OCI-LY3 (cell line): ENCODE measurements around the gene ST3GAL4.

Experiments used
- EZH2phosphoT487 ChIP-seq: fragments of 200-600 bp; shearing (Covaris generic); IDR thresholded peaks from 2 replicates; pipeline ENCODE4 v1.6.1; 2018; ENCODE audit warnings: antibody characterized with exemption, mixed run types, low read depth
- TF ChIP-seq, protein P1 (sequence below): fragments of 200-600, 300-600 bp; sonication (generic); IDR thresholded peaks from 2 replicates; pipeline ENCODE4 v1.5.1; 2014; ENCODE audit warnings: antibody characterized with exemption, low read length, low read depth

DNA sequence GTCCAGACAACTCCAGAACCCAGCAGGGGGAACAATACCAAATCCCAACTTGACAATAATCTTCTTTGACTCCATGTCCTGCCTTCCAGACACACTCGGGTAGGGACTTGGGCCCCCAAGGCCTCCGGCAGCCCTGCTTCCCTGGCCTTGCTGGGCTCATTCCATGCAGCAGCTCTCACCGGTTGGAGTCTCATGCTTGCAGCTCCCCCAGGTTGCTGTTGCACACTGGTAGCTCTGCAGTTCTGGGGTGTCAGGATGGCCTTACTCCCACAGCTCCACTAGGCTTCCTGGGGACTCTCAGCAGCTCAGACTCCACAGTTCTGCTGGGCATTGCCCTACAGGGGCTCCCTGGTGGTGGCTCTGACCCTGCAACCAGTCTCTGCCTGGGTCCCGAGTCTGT lies 42.8 kb downstream of the ST3GAL4 start:
- TF ChIP-seq, protein P1, sequence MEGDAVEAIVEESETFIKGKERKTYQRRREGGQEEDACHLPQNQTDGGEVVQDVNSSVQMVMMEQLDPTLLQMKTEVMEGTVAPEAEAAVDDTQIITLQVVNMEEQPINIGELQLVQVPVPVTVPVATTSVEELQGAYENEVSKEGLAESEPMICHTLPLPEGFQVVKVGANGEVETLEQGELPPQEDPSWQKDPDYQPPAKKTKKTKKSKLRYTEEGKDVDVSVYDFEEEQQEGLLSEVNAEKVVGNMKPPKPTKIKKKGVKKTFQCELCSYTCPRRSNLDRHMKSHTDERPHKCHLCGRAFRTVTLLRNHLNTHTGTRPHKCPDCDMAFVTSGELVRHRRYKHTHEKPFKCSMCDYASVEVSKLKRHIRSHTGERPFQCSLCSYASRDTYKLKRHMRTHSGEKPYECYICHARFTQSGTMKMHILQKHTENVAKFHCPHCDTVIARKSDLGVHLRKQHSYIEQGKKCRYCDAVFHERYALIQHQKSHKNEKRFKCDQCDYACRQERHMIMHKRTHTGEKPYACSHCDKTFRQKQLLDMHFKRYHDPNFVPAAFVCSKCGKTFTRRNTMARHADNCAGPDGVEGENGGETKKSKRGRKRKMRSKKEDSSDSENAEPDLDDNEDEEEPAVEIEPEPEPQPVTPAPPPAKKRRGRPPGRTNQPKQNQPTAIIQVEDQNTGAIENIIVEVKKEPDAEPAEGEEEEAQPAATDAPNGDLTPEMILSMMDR: no peak
- TF ChIP-seq EZH2phosphoT487: no peak
